ENCODE data around the gene AATF.

GRCh38 chr17:37062021-37062420, 113.3 kb downstream of the AATF start:
- TF ChIP-seq CTCF (IDR thresholded peaks at IDR 0.05; ENCODE audit: poor library complexity) (no peak), EZH2phosphoT487 (IDR thresholded peaks at IDR 0.05; ENCODE audit: low read depth, severe bottlenecking, unreplicated experiment) (no peak)

Data from hepatocyte (in vitro differentiated cells).